Measurements from ENCODE around the gene LRRC4C.

Gene LRRC4C

GRCh38 chr11:41051919-41052635, 407.4 kb downstream of the LRRC4C start:
- no peak for TF ChIP-seq ZBTB7A (IDR thresholded peaks at IDR 0.05; ENCODE audit: low read depth)
- TF ChIP-seq USF1 (IDR thresholded peaks at IDR 0.05) = no peak
- no peak for TF ChIP-seq RAD21 (IDR thresholded peaks at IDR 0.05; ENCODE audit: low read depth)
- TF ChIP-seq YY1 (IDR thresholded peaks at IDR 0.05; ENCODE audit: low read depth) = no peak
- TF ChIP-seq TAF1 (IDR thresholded peaks at IDR 0.05; ENCODE audit: low read depth) = no peak
- TF ChIP-seq MAX (IDR thresholded peaks at IDR 0.05) = no peak
- TF ChIP-seq CREB1 (IDR thresholded peaks at IDR 0.05; ENCODE audit: low read depth) = no peak
- TF ChIP-seq EGR1 (IDR thresholded peaks at IDR 0.05) = no peak
- TF ChIP-seq TCF12 (IDR thresholded peaks at IDR 0.05; ENCODE audit: low read depth) = no peak
- no peak for TF ChIP-seq TEAD4 (IDR thresholded peaks at IDR 0.05)
- TF ChIP-seq, protein P1, sequence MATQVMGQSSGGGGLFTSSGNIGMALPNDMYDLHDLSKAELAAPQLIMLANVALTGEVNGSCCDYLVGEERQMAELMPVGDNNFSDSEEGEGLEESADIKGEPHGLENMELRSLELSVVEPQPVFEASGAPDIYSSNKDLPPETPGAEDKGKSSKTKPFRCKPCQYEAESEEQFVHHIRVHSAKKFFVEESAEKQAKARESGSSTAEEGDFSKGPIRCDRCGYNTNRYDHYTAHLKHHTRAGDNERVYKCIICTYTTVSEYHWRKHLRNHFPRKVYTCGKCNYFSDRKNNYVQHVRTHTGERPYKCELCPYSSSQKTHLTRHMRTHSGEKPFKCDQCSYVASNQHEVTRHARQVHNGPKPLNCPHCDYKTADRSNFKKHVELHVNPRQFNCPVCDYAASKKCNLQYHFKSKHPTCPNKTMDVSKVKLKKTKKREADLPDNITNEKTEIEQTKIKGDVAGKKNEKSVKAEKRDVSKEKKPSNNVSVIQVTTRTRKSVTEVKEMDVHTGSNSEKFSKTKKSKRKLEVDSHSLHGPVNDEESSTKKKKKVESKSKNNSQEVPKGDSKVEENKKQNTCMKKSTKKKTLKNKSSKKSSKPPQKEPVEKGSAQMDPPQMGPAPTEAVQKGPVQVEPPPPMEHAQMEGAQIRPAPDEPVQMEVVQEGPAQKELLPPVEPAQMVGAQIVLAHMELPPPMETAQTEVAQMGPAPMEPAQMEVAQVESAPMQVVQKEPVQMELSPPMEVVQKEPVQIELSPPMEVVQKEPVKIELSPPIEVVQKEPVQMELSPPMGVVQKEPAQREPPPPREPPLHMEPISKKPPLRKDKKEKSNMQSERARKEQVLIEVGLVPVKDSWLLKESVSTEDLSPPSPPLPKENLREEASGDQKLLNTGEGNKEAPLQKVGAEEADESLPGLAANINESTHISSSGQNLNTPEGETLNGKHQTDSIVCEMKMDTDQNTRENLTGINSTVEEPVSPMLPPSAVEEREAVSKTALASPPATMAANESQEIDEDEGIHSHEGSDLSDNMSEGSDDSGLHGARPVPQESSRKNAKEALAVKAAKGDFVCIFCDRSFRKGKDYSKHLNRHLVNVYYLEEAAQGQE (IDR thresholded peaks at IDR 0.05; ENCODE audit: low read depth) = no peak

DNA sequence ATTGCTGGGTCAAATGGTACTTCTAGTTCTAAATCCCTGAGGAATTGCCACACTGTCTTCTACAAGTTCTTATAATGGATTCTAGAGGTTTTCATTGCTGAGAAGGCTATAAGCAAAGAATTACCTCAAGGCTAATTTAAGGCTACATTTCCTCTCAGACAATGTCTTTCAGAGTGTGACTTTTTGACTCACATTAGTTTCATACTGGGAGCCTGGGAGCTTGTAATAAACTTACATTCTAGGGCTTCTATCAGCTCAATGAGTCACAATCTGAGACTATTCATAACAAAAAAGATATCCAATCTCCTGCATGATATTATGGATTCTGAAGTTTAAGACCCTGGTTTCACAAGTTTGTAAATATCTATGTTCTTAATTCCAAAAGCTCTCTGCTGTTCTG, 408.7 kb downstream of the LRRC4C start:
- TF ChIP-seq EGR1 (IDR thresholded peaks at IDR 0.05) (no peak), FOXM1 (IDR thresholded peaks at IDR 0.05; ENCODE audit: borderline replicate concordance, low read depth) (no peak), YY1 (IDR thresholded peaks at IDR 0.05; ENCODE audit: low read depth) (no peak), ZBTB7A (IDR thresholded peaks at IDR 0.05; ENCODE audit: low read depth) (no peak), TCF12 (IDR thresholded peaks at IDR 0.05; ENCODE audit: low read depth) (no peak)
- TF ChIP-seq, protein P1 (IDR thresholded peaks at IDR 0.05; ENCODE audit: low read depth) = no peak

DNA sequence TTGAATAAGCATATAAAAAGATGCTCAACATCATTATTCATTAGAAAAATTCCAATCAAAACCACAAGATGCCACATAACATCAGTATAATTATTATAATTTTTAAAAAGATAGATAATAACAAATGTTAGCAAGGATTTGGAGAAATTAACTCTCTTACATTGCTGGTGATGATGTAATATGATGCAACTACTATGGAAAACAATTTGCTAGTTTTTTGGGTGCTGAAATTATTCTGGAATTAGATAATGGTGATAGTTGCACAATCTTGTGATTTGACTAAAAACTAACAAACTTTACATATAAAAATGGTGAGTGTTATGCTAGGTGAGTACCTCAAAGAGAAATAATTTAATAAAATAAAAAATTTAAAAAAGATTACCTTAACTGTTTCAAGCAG, 412.2 kb downstream of the LRRC4C start:
- TF ChIP-seq CEBPB (IDR thresholded peaks at IDR 0.05) = no peak
- TF ChIP-seq YY1 (IDR thresholded peaks at IDR 0.05; ENCODE audit: low read depth) = no peak
- no peak for TF ChIP-seq USF1 (IDR thresholded peaks at IDR 0.05)
- no peak for TF ChIP-seq MAX (IDR thresholded peaks at IDR 0.05)
- TF ChIP-seq FOXM1 (IDR thresholded peaks at IDR 0.05; ENCODE audit: borderline replicate concordance, low read depth) = no peak
- TF ChIP-seq EP300 (IDR thresholded peaks at IDR 0.05; ENCODE audit: borderline replicate concordance) = no peak
- no peak for TF ChIP-seq ZBTB7A (IDR thresholded peaks at IDR 0.05; ENCODE audit: low read depth)
- TF ChIP-seq, protein P1 (IDR thresholded peaks at IDR 0.05; ENCODE audit: low read depth) = no peak

- TF ChIP-seq EGR1 (IDR thresholded peaks at IDR 0.05) (no peak), TCF12 (IDR thresholded peaks at IDR 0.05; ENCODE audit: low read depth) (no peak), CREB1 (IDR thresholded peaks at IDR 0.05; ENCODE audit: low read depth) (no peak), FOXM1 (IDR thresholded peaks at IDR 0.05; ENCODE audit: borderline replicate concordance, low read depth) (no peak), CEBPB (IDR thresholded peaks at IDR 0.05) (no peak), ZBTB7A (IDR thresholded peaks at IDR 0.05; ENCODE audit: low read depth) (no peak), MAX (IDR thresholded peaks at IDR 0.05) (no peak), USF1 (IDR thresholded peaks at IDR 0.05) (no peak), NFIC (IDR thresholded peaks at IDR 0.05) (no peak), RAD21 (IDR thresholded peaks at IDR 0.05; ENCODE audit: low read depth) (no peak), TEAD4 (IDR thresholded peaks at IDR 0.05) (no peak), YY1 (IDR thresholded peaks at IDR 0.05; ENCODE audit: low read depth) (no peak), TAF1 (IDR thresholded peaks at IDR 0.05; ENCODE audit: low read depth) (no peak)
- TF ChIP-seq, protein P1 (IDR thresholded peaks at IDR 0.05; ENCODE audit: low read depth) = no peak
These were observed 414.2 kb downstream of the LRRC4C start for GRCh38 chr11:41045266-41045665.
